HG02571 (cell line): ENCODE data around the gene VIL1.

Experiments
- ATAC-seq: cut with Tn5 transposase; IDR thresholded peaks from one replicate; pipeline ENCODE4 v1.9.1; 2021; ENCODE audit warnings: mild to moderate bottlenecking, moderate library complexity; ENCODE audit not compliant: unreplicated experiment

Gene VIL1

DNA sequence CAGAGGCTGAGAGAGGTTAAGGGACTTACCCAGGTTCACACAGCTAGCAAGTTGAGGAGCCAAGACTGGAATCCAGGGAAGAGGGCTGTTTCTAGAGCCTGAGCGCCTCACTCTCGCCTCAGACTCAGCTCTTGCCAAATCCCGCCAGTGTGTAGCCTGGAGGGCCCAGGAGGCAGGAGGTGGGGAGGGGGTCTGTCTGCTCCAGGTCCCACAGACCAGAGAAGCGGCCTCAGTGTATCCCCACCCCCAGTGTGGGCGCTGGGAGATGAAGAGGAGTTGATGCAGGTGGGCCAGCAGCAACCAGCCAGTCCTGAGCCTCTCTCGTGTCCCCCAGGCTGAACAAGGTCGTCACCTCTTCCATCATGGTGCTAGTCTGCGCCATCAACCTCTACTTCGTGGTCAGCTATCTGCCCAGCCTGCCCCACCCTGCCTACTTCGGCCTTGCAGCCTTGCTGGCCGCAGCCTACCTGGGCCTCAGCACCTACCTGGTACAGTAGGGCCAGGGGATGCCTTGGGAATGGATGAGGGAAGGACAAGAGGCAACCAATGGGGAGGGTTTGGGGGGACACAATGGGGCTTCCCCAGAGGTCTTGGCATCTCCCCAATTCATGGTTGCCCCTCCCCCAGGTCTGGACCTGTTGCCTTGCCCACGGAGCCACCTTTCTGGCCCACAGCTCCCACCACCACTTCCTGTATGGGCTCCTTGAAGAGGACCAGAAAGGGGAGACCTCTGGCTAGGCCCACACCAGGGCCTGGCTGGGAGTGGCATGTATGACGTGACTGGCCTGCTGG, 24.4 kb upstream of the VIL1 start:
- ATAC-seq, result no peak

- ATAC-seq, result no peak
Observed at GRCh38 chr2:218395090-218395444, 23.9 kb upstream of the VIL1 start.

DNA sequence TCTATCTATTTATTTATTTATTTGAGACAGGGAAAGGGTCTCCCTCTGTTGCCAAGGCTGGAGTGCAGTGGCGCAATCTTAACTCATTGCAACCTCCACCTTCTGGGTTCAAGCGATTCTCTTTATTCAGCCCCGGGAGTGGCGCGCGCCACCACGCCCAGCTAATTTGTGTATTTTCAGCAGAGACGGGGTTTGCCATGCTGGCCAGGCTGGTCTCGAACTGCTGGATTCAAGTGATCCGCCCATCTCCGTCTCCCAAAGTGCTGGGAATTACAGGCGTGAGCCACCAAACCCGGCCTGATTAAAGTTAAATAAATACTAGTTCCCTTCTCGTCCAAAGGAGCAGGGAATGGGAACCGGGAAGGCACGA, 23.5 kb upstream of the VIL1 start:
- ATAC-seq, result no peak

GRCh38 chr2:218395826-218396687, 22.9 kb upstream of the VIL1 start:
- peak; percentile 42 for ATAC-seq

- no peak for ATAC-seq
Observed at GRCh38 chr2:218396688-218397462, 22.0 kb upstream of the VIL1 start.

GRCh38 chr2:218397463-218397819, 21.5 kb upstream of the VIL1 start:
- no peak for ATAC-seq

- no peak for ATAC-seq
Observed at GRCh38 chr2:218397820-218398436, 21.0 kb upstream of the VIL1 start.

DNA sequence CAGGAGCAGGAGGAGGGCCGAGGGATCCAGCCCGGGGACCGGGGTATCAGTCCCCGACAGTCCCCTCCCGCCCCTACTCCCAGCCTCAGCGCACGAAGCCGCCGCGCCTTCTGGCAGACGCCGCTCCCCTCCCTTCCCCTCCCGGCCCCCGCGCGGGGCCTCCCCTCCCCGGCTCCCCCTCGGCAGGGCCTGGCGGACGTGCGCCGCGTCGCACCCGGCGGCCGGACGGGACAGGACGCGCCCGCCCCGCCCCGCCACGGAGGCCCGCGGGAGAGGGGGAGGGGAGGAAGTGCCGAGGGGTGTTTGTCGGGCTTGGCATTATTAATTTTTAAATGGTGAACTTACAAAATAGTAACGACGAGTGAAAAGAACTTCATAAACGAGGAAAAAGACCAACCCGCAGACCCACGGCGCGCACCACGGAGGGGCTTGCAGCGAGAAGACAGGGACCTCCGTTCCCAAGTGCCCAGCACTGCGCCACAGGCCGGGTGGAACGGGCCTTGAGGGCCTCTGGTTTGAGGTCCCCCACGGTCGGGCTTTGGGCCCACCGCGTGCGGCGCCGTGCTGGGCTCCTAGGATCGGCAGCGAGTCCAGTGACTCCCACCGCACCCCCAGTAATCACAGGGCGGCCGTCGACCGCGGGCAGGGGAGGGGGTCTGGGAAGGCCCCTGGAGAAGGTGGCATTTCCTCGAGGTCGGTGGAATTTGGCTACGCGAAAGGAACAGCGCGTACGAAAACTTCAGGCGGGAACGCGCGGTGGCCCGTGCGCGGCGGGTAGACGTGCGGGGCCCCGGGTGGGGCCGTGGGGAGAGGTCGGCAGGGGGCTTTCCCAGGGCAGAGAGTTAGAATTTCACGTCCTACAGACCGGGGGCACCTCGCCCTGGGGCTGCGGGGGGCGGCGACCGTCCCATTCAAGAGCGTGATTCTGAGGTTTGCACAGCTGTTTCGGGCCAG, 20.2 kb upstream of the VIL1 start:
- ATAC-seq, result peak; percentile 15

DNA sequence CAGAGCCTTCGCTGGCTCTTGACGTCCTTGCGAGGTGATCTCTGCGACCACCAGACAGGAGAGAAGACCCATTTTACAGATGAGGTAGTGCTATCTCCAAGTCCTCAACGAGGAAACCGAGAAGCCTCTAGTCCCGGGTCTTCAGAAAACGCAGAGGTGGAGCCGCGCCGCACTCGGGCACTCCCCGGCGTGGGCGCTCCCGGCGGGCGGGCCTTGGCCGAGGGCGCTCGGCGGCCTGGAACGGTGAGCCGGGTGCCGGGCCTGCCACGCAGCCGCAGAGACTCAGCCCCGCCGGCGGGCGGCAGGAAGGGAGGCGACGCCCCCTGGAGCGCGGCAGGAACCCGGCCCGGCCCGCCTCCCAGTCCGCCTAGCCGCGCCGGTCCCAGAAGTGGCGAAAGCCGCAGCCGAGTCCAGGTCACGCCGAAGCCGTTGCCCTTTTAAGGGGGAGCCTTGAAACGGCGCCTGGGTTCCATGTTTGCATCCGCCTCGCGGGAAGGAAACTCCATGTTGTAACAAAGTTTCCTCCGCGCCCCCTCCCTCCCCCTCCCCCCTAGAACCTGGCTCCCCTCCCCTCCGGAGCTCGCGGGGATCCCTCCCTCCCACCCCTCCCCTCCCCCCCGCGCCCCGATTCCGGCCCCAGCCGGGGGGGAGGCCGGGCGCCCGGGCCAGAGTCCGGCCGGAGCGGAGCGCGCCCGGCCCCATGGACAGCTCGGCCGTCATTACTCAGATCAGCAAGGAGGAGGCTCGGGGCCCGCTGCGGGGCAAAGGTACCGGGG, 19.3 kb upstream of the VIL1 start, which contains the start of gene CTDSP1:
CTDSP1 (plus strand) TSS at position 478 of the 776 bp plus-strand sequence; CDS start at position 701, 223 bp downstream.
- peak; percentile 34 for ATAC-seq

DNA sequence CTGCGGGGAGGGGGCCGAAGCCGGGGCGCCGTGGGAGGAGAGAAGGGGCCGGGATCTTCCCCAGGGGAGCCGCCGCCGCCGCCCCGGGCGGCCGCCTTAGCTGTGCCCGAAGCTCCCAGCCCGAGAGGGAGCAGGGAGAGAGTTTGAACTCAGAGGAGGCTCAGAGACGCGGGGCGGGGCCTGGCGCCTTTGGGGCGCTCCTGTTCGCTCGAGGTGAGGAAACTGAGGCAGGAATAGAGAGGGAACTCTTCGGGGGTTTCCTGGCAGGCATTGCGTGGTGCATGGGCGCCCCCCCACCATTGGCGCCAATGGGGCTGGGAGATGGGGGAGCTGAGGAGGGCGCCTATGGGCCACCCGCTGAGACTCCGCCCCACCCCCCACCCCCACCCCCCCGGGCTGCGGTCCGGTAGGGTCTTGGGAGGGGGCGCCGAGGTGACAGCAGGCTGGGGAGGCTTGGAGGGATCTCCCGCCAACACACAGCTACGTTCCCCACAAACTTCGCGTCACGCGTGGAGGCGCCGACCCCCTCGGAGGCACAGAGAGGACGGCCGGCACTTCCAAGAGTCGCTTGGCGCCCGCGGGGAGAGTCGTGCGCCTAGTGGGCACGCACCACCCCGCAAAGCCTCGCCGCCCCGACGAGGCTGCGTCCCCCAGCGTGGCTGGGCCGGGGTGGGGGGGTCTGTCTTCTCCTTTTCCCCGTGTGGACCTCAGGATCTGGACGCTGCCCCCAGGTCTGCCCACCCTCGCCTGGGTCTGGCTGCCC, 18.6 kb upstream of the VIL1 start:
- no peak for ATAC-seq

DNA sequence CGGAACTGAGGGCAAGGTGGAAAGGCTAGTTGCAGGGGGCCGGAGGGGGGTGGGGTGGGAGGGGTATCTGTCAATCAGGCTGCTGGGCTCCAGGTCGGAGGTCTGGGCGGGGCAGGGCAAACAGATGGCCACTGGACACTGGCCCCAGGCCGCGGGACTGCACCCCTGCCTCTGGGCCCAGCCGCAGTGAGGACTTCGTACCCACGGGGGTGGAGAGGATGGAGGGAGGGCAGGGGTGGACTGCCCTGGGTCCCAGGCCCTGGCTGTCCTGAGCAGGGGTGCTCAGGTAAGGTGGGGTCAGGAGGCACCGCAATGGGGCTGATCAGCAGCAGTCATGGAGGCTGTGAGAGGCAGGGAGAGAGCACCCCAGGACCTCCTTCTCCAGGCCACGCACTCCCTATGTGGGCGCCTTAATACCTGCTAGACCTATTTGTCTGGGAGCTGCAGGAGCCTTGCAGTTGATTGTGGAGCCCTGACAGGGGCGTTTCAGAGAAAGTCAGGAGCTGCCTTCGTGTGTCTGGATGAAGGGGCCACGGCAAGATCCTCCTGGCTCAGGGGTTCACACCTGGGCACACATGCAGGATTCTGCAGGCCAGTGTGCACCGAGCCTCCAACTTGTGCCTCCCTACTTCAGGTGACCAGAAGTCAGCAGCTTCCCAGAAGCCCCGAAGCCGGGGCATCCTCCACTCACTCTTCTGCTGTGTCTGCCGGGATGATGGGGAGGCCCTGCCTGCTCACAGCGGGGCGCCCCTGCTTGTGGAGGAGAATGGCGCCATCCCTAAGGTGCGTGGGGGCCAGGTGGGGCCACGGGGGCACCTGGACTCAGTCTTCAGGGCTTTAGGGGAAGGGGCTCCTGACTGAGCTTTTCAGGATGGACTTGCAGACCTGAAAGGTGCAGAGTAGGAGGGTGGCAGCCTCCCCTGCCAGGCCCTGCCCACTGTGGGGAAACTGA, 17.7 kb upstream of the VIL1 start:
- ATAC-seq, result no peak

DNA sequence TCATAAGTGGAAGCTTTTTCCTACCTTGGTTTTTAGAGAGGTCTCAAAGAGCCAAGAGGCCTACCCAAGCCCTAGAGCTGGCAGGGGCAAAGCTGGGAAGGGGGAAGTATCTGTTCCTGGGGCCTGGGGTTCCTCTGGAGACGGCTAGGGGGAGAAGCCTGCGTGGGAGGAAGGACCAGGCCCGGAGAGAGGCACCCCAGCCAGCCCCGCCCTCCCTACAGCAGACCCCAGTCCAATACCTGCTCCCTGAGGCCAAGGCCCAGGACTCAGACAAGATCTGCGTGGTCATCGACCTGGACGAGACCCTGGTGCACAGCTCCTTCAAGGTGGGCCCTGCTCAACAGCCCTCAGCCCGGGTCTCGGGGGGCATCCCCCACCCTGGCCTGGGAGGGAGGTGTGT, 17.0 kb upstream of the VIL1 start:
- ATAC-seq, result no peak

- ATAC-seq, result no peak
Observed at GRCh38 chr2:218402491-218402901, 16.4 kb upstream of the VIL1 start.

DNA sequence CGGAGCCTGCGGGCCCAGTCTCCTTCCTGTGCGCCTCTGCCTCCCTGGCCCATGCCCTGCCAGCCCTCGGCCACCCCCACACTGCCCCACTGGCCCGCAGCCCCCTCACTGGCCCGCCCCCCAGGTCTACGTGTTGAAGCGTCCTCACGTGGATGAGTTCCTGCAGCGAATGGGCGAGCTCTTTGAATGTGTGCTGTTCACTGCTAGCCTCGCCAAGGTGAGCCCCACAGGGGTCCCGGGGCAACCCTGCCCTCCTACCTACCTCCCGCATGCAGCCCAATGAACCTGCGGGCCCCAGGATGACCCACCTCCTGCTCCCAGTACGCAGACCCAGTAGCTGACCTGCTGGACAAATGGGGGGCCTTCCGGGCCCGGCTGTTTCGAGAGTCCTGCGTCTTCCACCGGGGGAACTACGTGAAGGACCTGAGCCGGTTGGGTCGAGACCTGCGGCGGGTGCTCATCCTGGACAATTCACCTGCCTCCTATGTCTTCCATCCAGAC, 16.0 kb upstream of the VIL1 start:
- ATAC-seq, result no peak

- ATAC-seq, result no peak
Observed at GRCh38 chr2:218403810-218404209, 15.1 kb upstream of the VIL1 start.

GRCh38 chr2:218404351-218405085, 14.4 kb upstream of the VIL1 start:
- ATAC-seq, result no peak
